GM23338 (cell line): Measurements from ENCODE around the gene CDH4. TPM values are rescaled to one million over a fixed set of nuclear protein-coding genes. Genes with fewer than 3 reads are reported as not detected.

Experiments
- ATAC-seq: fragments of 200-7000 bp; cut with Tn5 transposase; 3 replicates; pipeline ENCODE4 v1.9.1; 2020
- DNase-seq: peaks from one replicate; pipeline ENCODE4 v3.0.0-alpha.2; 2015; ENCODE audit warnings: low spot score
- H2AFZ ChIP-seq: fragments of 200-600 bp; sonication (generic); 2 replicates; pipeline ENCODE4 v1.8.0; 2016; ENCODE audit warnings: antibody characterized with exemption, mild to moderate bottlenecking, moderate library complexity
- H3F3A ChIP-seq: fragments of 200-600 bp; sonication (generic); replicated peaks from 2 replicates; pipeline ENCODE4 v1.8.0; 2017; ENCODE audit warnings: antibody characterized with exemption, mixed run types, low read depth
- H3K27ac ChIP-seq: fragments of 200-600 bp; sonication (generic); 2 replicates; pipeline ENCODE4 v1.6.1; 2016; ENCODE audit warnings: low read depth
- H3K27me3 ChIP-seq: fragments of 200-600 bp; sonication (generic); 2 replicates; pipeline ENCODE4 v1.8.0; 2016; ENCODE audit warnings: mild to moderate bottlenecking, mixed run types, moderate library complexity; ENCODE audit not compliant: insufficient read depth
- H3K36me3 ChIP-seq: fragments of 200-600 bp; sonication (generic); 2 replicates; pipeline ENCODE4 v1.8.0; 2016; ENCODE audit warnings: mild to moderate bottlenecking; ENCODE audit not compliant: insufficient read depth
- H3K4me1 ChIP-seq: fragments of 200-600 bp; sonication (generic); 2 replicates; pipeline ENCODE4 v1.8.0; 2016; ENCODE audit warnings: mild to moderate bottlenecking, moderate library complexity; ENCODE audit not compliant: insufficient read depth
- H3K4me2 ChIP-seq: fragments of 200-600 bp; sonication (generic); 2 replicates; pipeline ENCODE4 v1.7.1; 2017; ENCODE audit warnings: mixed run types
- H3K4me3 ChIP-seq: fragments of 200-600 bp; sonication (generic); 2 replicates; pipeline ENCODE4 v1.6.1; 2016; ENCODE audit warnings: mixed run types
- H3K79me2 ChIP-seq: fragments of 200-600 bp; sonication (generic); replicated peaks from 2 replicates; pipeline ENCODE4 v1.8.0; 2017; ENCODE audit warnings: mild to moderate bottlenecking; ENCODE audit not compliant: insufficient read depth
- H3K9me2 ChIP-seq: fragments of 200-600 bp; sonication (generic); 2 replicates; pipeline ENCODE4 v1.8.0; 2017; ENCODE audit not compliant: insufficient read depth
- H4K20me1 ChIP-seq: fragments of 200-600 bp; sonication (generic); replicated peaks from 2 replicates; pipeline ENCODE4 v1.8.0; 2017; ENCODE audit warnings: mild to moderate bottlenecking; ENCODE audit not compliant: insufficient read depth
- H3K27ac Mint-ChIP-seq: 2 replicates; pipeline ENCODE4 v1.8.0; 2020; ENCODE audit warnings: inconsistent platforms, mild to moderate bottlenecking, moderate library complexity, mixed read lengths
- H3K27me3 Mint-ChIP-seq: 3 replicates; pipeline ENCODE4 v1.8.0; 2022; ENCODE audit warnings: low read depth, mild to moderate bottlenecking, moderate library complexity, mixed read lengths, inconsistent platforms; ENCODE audit not compliant: insufficient read depth, poor library complexity
- H3K36me3 Mint-ChIP-seq: 3 replicates; pipeline ENCODE4 v1.8.0; 2021; ENCODE audit warnings: low read depth, mild to moderate bottlenecking, inconsistent platforms, moderate library complexity, mixed read lengths
- H3K4me1 Mint-ChIP-seq: 3 replicates; pipeline ENCODE4 v1.8.0; 2020; ENCODE audit warnings: mild to moderate bottlenecking, inconsistent platforms, mixed read lengths
- H3K4me3 Mint-ChIP-seq: 3 replicates; pipeline ENCODE4 v1.8.0; 2021; ENCODE audit warnings: moderate library complexity, mild to moderate bottlenecking, inconsistent platforms, mixed read lengths
- H3K9me3 Mint-ChIP-seq: 3 replicates; pipeline ENCODE4 v1.8.0; 2020; ENCODE audit warnings: moderate library complexity, mild to moderate bottlenecking, inconsistent platforms, mixed read lengths
- EZH2 ChIP-seq: fragments of 200-600 bp; sonication (generic); IDR thresholded peaks from one replicate; pipeline ENCODE4 v1.8.0; 2017; ENCODE audit warnings: antibody characterized with exemption, mild to moderate bottlenecking, low read depth; ENCODE audit not compliant: unreplicated experiment
- EZH2phosphoT487 ChIP-seq: fragments of 200-600 bp; sonication (generic); IDR thresholded peaks from one replicate; pipeline ENCODE4 v1.8.1; 2018; ENCODE audit warnings: antibody characterized with exemption; ENCODE audit not compliant: unreplicated experiment
- JUNB ChIP-seq: IDR thresholded peaks from one replicate; pipeline ENCODE4 v1.6.1; 2016; ENCODE audit warnings: antibody characterized with exemption; ENCODE audit not compliant: unreplicated experiment
- NANOG ChIP-seq: IDR thresholded peaks from 2 replicates; pipeline ENCODE4 v1.6.1; 2016; ENCODE audit warnings: antibody characterized with exemption, borderline replicate concordance
- POLR2AphosphoS5 ChIP-seq: IDR thresholded peaks from 2 replicates; pipeline ENCODE4 v1.6.1; 2016; ENCODE audit warnings: antibody characterized with exemption, low read depth
- STAT1 ChIP-seq: IDR thresholded peaks from one replicate; pipeline ENCODE4 v1.6.1; 2016; ENCODE audit warnings: antibody characterized with exemption; ENCODE audit not compliant: unreplicated experiment
- ZNF114 ChIP-seq: fragments of 250-450 bp; sonication (Bioruptor Pico); IDR thresholded peaks from 2 replicates; pipeline ENCODE4 v1.5.0; 2020; ENCODE audit warnings: mild to moderate bottlenecking, moderate library complexity
- ZNF331 ChIP-seq: fragments of 250-450 bp; sonication (Bioruptor Pico); IDR thresholded peaks from 2 replicates; pipeline ENCODE4 v1.5.0; 2020; ENCODE audit warnings: low read depth, mild to moderate bottlenecking, moderate library complexity
- polyA plus RNA-seq: library from polyadenylated mRNA; unstranded; fragments of >200 nt; fragmentation: Nextera tagmentation; extraction: Ambion mirVana; gene quantifications from 2 replicates; pipeline ENCODE4 v1.2.1, GENCODE V29; 2016
- total RNA-seq: library from RNA; depleted of rRNA; stranded (reverse); fragments of >200 nt; shearing (Covaris generic); gene quantifications from 2 replicates; pipeline ENCODE4 v1.2.3, GENCODE V29; 2014
- TF ChIP-seq, protein P1 (sequence below), 2 experiments: fragments of 200-600 bp in 1 of 2; sonication (generic) in 1 of 2; conservative IDR thresholded peaks; 2 replicates each; pipeline versions ENCODE4 v1.5.1 to v1.6.1; 2016 to 2017; ENCODE audit warnings: antibody characterized with exemption in 2 of 2, low read depth in 2 of 2, mild to moderate bottlenecking in 2 of 2, moderate library complexity in 1 of 2
- TF ChIP-seq, protein P2 (sequence below): fragments of 250-450 bp; sonication (Bioruptor Pico); IDR thresholded peaks from 2 replicates; pipeline ENCODE4 v1.5.0; 2020; ENCODE audit warnings: mild to moderate bottlenecking, moderate library complexity
- TF ChIP-seq, protein P3 (sequence below): IDR thresholded peaks from one replicate; pipeline ENCODE4 v1.6.1; 2018; ENCODE audit warnings: antibody characterized with exemption; ENCODE audit not compliant: unreplicated experiment
- TF ChIP-seq, protein P4 (sequence below): IDR thresholded peaks from 2 replicates; pipeline ENCODE4 v1.6.1; 2016; ENCODE audit warnings: antibody characterized with exemption

Gene CDH4
- total and polyA plus RNA-seq, 2 experiments from 2014 or later: 1.2 to 4.2 TPM

DNA sequence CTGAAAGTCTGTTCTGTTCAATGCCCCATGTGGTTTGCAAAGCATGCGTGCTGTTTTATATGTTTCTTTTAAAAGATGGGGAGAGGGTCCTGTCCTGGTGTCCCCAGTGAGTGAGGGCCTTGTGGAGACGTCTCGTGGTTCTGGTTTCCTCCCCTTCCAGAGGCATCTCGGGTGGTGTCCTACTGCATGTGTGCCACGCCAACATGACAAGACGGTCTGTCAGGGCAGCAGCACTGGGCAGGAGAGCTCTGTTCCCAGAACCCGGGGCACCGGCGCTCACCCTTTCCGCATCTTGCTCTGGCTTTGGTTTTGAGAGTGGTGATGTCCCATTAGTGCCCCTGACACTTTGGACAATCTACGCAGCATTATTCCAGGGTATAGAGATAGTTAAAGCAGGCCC is 275.6 kb downstream of the CDH4 start (continued):
- no peak for TF ChIP-seq ZNF114 (CRISPR knock-in tag)
- TF ChIP-seq EZH2: no peak
- TF ChIP-seq ZNF331 (CRISPR knock-in tag): no peak
- no peak for TF ChIP-seq EZH2phosphoT487
- TF ChIP-seq JUNB: no peak
- TF ChIP-seq, protein P1, sequence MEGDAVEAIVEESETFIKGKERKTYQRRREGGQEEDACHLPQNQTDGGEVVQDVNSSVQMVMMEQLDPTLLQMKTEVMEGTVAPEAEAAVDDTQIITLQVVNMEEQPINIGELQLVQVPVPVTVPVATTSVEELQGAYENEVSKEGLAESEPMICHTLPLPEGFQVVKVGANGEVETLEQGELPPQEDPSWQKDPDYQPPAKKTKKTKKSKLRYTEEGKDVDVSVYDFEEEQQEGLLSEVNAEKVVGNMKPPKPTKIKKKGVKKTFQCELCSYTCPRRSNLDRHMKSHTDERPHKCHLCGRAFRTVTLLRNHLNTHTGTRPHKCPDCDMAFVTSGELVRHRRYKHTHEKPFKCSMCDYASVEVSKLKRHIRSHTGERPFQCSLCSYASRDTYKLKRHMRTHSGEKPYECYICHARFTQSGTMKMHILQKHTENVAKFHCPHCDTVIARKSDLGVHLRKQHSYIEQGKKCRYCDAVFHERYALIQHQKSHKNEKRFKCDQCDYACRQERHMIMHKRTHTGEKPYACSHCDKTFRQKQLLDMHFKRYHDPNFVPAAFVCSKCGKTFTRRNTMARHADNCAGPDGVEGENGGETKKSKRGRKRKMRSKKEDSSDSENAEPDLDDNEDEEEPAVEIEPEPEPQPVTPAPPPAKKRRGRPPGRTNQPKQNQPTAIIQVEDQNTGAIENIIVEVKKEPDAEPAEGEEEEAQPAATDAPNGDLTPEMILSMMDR (conservative IDR thresholded peaks at IDR 0.05; ENCODE audit: low read depth in 2 of 2): no peak
- TF ChIP-seq POLR2AphosphoS5: no peak
- no peak for TF ChIP-seq NANOG

DNA sequence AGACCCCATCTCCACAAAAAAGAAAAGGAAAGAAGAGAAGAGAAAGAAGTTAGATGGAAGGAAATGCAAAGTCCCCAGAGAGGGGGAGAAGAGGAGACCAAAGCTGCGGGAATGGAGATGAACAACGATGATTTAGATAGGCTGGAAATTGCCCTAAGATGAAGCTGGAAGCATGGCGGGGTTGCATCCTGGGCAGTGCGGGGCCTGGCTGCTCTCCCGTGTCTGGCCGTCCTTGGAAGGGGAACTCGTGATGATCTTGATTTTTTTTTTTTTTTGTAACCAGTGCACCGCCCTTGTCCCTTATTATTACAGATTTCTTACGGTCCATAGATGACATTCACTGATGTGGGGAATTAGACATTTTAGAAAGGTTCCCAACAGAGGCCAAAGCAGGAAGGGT is 276.5 kb downstream of the CDH4 start:
- Histone ChIP-seq H2AFZ (no peak overlapping the region), H3K4me2 (no peak overlapping the region), H3K9me2 (no peaks in the 10 kb centered on the region), H4K20me1 (no peaks in the 10 kb centered on the region), H3K4me3 (no peak overlapping the region), H3F3A (no peaks in the 10 kb centered on the region), H3K36me3 (no peaks in the 10 kb centered on the region), H3K79me2 (no peaks in the 10 kb centered on the region), H3K4me1 (no peaks in the 10 kb centered on the region), H3K27ac (no peak overlapping the region), H3K27me3 (no peaks in the 10 kb centered on the region)
- Mint-ChIP-seq H3K4me3 (no peak overlapping the region), H3K4me1 (peaks cover 19% of the 10 kb centered on the region), H3K9me3 (no peaks in the 10 kb centered on the region; the same call in 2 of the 3 replicates), H3K27me3 (peaks cover 15% of the 10 kb centered on the region), H3K36me3 (no peaks in the 10 kb centered on the region), H3K27ac (no peak overlapping the region)
- no peak for DNase-seq
- no peak for ATAC-seq
- TF ChIP-seq EZH2: no peak
- TF ChIP-seq, protein P2, sequence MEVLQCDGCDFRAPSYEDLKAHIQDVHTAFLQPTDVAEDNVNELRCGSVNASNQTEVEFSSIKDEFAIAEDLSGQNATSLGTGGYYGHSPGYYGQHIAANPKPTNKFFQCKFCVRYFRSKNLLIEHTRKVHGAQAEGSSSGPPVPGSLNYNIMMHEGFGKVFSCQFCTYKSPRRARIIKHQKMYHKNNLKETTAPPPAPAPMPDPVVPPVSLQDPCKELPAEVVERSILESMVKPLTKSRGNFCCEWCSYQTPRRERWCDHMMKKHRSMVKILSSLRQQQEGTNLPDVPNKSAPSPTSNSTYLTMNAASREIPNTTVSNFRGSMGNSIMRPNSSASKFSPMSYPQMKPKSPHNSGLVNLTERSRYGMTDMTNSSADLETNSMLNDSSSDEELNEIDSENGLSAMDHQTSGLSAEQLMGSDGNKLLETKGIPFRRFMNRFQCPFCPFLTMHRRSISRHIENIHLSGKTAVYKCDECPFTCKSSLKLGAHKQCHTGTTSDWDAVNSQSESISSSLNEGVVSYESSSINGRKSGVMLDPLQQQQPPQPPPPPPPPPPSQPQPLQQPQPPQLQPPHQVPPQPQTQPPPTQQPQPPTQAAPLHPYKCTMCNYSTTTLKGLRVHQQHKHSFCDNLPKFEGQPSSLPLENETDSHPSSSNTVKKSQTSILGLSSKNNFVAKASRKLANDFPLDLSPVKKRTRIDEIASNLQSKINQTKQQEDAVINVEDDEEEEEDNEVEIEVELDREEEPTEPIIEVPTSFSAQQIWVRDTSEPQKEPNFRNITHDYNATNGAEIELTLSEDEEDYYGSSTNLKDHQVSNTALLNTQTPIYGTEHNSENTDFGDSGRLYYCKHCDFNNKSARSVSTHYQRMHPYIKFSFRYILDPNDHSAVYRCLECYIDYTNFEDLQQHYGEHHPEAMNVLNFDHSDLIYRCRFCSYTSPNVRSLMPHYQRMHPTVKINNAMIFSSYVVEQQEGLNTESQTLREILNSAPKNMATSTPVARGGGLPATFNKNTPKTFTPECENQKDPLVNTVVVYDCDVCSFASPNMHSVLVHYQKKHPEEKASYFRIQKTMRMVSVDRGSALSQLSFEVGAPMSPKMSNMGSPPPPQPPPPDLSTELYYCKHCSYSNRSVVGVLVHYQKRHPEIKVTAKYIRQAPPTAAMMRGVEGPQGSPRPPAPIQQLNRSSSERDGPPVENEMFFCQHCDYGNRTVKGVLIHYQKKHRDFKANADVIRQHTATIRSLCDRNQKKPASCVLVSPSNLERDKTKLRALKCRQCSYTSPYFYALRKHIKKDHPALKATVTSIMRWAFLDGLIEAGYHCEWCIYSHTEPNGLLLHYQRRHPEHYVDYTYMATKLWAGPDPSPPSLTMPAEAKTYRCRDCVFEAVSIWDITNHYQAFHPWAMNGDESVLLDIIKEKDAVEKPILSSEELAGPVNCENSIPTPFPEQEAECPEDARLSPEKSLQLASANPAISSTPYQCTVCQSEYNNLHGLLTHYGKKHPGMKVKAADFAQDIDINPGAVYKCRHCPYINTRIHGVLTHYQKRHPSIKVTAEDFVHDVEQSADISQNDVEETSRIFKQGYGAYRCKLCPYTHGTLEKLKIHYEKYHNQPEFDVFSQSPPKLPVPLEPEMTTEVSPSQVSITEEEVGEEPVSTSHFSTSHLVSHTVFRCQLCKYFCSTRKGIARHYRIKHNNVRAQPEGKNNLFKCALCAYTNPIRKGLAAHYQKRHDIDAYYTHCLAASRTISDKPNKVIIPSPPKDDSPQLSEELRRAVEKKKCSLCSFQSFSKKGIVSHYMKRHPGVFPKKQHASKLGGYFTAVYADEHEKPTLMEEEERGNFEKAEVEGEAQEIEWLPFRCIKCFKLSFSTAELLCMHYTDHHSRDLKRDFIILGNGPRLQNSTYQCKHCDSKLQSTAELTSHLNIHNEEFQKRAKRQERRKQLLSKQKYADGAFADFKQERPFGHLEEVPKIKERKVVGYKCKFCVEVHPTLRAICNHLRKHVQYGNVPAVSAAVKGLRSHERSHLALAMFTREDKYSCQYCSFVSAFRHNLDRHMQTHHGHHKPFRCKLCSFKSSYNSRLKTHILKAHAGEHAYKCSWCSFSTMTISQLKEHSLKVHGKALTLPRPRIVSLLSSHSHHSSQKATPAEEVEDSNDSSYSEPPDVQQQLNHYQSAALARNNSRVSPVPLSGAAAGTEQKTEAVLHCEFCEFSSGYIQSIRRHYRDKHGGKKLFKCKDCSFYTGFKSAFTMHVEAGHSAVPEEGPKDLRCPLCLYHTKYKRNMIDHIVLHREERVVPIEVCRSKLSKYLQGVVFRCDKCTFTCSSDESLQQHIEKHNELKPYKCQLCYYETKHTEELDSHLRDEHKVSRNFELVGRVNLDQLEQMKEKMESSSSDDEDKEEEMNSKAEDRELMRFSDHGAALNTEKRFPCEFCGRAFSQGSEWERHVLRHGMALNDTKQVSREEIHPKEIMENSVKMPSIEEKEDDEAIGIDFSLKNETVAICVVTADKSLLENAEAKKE: no peak
- no peak for TF ChIP-seq POLR2AphosphoS5
- TF ChIP-seq STAT1: no peak
- TF ChIP-seq JUNB: no peak
- TF ChIP-seq NANOG: no peak
- TF ChIP-seq ZNF114 (CRISPR knock-in tag): no peak
- TF ChIP-seq, protein P3, sequence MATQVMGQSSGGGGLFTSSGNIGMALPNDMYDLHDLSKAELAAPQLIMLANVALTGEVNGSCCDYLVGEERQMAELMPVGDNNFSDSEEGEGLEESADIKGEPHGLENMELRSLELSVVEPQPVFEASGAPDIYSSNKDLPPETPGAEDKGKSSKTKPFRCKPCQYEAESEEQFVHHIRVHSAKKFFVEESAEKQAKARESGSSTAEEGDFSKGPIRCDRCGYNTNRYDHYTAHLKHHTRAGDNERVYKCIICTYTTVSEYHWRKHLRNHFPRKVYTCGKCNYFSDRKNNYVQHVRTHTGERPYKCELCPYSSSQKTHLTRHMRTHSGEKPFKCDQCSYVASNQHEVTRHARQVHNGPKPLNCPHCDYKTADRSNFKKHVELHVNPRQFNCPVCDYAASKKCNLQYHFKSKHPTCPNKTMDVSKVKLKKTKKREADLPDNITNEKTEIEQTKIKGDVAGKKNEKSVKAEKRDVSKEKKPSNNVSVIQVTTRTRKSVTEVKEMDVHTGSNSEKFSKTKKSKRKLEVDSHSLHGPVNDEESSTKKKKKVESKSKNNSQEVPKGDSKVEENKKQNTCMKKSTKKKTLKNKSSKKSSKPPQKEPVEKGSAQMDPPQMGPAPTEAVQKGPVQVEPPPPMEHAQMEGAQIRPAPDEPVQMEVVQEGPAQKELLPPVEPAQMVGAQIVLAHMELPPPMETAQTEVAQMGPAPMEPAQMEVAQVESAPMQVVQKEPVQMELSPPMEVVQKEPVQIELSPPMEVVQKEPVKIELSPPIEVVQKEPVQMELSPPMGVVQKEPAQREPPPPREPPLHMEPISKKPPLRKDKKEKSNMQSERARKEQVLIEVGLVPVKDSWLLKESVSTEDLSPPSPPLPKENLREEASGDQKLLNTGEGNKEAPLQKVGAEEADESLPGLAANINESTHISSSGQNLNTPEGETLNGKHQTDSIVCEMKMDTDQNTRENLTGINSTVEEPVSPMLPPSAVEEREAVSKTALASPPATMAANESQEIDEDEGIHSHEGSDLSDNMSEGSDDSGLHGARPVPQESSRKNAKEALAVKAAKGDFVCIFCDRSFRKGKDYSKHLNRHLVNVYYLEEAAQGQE: no peak
- TF ChIP-seq, protein P4, sequence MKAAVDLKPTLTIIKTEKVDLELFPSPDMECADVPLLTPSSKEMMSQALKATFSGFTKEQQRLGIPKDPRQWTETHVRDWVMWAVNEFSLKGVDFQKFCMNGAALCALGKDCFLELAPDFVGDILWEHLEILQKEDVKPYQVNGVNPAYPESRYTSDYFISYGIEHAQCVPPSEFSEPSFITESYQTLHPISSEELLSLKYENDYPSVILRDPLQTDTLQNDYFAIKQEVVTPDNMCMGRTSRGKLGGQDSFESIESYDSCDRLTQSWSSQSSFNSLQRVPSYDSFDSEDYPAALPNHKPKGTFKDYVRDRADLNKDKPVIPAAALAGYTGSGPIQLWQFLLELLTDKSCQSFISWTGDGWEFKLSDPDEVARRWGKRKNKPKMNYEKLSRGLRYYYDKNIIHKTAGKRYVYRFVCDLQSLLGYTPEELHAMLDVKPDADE: no peak
- TF ChIP-seq ZNF331 (CRISPR knock-in tag): no peak
